ENCODE measurements around the gene VPS41. TPM values are rescaled to one million over a fixed set of nuclear protein-coding genes. Genes with fewer than 3 reads are reported as not detected.

Gene VPS41
- polyA plus RNA-seq, 1 of the 3 experiments (the other 2 are of a cell fraction): 20.4 TPM

- Histone ChIP-seq H3K9ac (no peak overlapping the region), H2AFZ (ENCODE audit: low read depth) (no peak overlapping the region), H3K27me3 (ENCODE audit: insufficient read depth) (no peaks in the 10 kb centered on the region; the same call in 1 of the 2 replicates), H4K20me1 (ENCODE audit: insufficient read depth) (no peaks in the 10 kb centered on the region), H3F3A (replicated peaks; ENCODE audit: insufficient read depth) (peaks cover 5% of the 10 kb centered on the region), H3K79me2 (ENCODE audit: insufficient read depth) (no peaks in the 10 kb centered on the region), H3K9me3 (no peaks in the 10 kb centered on the region), H3K4me1 (ENCODE audit: control insufficient read depth in 1 of 2, insufficient read depth in 2 of 2, low read depth in 1 of 2, low read length in 1 of 2) (peaks cover 0 to 13% of the 10 kb centered on the region in 2 experiments; a peak in 1 of 4 replicates), H3K36me3 (replicated peaks in 1 of 2; ENCODE audit: control insufficient read depth in 1 of 2, insufficient read depth in 2 of 2, low read length in 1 of 2) (no peaks in the 10 kb centered on the region), H3K4me2 (no peak overlapping the region), H3K9me2 (no peaks in the 10 kb centered on the region), H3K27ac (ENCODE audit: low read depth in 2 of 2, low read length in 1 of 2) (no peak overlapping the region), H3K4me3 (ENCODE audit: low read depth in 2 of 2, low read length in 1 of 2) (peak overlapping the region in 1 of 2 experiments; percentile 7; a peak in 1 of 4 replicates)
- ChIA-PET POLR2A (no interaction called here), CTCF (interaction anchor here (0.5 to 2.5 kb wide), 30 partner anchors 8 to 816 kb away, joined by 3 to 9 read pairs (median 4); partner anchors contain the start of gene VPS41)
- TF ChIP-seq PBX3 (IDR thresholded peaks at IDR 0.05) (no peak), RAD21 (IDR thresholded peaks at IDR 0.05; ENCODE audit: low read length) (peak; percentile 80), SMC3 (IDR thresholded peaks at IDR 0.05; ENCODE audit: low read depth, low read length) (peak; percentile 73), MXI1 (IDR thresholded peaks at IDR 0.05; ENCODE audit: low read depth, low read length) (no peak)
- TF ChIP-seq, protein P1, sequence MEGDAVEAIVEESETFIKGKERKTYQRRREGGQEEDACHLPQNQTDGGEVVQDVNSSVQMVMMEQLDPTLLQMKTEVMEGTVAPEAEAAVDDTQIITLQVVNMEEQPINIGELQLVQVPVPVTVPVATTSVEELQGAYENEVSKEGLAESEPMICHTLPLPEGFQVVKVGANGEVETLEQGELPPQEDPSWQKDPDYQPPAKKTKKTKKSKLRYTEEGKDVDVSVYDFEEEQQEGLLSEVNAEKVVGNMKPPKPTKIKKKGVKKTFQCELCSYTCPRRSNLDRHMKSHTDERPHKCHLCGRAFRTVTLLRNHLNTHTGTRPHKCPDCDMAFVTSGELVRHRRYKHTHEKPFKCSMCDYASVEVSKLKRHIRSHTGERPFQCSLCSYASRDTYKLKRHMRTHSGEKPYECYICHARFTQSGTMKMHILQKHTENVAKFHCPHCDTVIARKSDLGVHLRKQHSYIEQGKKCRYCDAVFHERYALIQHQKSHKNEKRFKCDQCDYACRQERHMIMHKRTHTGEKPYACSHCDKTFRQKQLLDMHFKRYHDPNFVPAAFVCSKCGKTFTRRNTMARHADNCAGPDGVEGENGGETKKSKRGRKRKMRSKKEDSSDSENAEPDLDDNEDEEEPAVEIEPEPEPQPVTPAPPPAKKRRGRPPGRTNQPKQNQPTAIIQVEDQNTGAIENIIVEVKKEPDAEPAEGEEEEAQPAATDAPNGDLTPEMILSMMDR (IDR thresholded peaks at IDR 0.05): peak; percentile 99
- TF ChIP-seq, protein P2, sequence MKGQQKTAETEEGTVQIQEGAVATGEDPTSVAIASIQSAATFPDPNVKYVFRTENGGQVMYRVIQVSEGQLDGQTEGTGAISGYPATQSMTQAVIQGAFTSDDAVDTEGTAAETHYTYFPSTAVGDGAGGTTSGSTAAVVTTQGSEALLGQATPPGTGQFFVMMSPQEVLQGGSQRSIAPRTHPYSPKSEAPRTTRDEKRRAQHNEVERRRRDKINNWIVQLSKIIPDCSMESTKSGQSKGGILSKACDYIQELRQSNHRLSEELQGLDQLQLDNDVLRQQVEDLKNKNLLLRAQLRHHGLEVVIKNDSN (IDR thresholded peaks at IDR 0.05; ENCODE audit: borderline replicate concordance, low read depth): no peak
- 20% methylated on average over 6 of the region's 6 CpGs for WGBS (ENCODE audit: low lambda C conversion rate)
- peak; percentile 53 for DNase-seq
These were observed 23.6 kb upstream of the VPS41 start for GRCh38 chr7:38932509-38933168.

DNA sequence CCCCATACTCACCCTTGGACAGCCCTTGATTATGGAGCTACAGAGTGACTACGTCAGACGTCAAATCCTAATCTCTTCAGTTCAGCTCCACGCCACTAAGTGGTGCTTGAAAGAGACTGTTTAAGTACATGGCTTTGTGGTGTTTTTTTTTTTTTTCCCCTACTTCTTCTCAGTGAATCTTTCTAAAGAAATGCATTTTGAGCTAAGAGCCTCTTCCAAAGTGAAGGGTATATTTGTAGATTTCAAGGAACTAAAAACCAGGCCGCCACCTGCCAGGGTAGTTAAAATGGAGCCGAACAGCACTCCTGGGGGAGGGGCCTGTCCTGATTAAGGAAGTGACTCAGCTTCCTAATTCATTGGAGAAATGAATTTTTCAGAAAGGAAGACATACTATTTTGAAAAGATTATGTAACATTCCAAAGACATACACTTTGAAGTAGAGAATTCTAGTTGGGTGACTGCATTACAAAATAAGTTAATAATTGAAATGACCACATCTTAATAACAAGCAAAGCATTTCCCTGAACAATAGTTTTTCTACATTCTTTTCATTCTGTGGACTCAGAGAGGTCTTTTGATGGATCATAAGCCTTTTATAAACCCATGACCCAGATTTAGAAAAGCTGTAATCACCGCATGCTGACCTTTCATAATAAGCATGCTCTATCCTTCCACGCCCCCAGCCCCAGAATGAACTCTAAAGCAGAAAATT, 20.6 kb upstream of the VPS41 start:
- ChIA-PET CTCF (interaction anchor here (0.6 to 0.8 kb wide), 3 partner anchors 11 to 18 kb away, joined by 3 read pairs; no protein-coding TSS in a partner anchor), POLR2A (no interaction called here)
- Histone ChIP-seq H2AFZ (ENCODE audit: low read depth) (peak overlapping the region; percentile 58; the same call in 1 of the 2 replicates), H3K4me1 (ENCODE audit: control insufficient read depth in 1 of 2, insufficient read depth in 2 of 2, low read depth in 1 of 2, low read length in 1 of 2) (peaks cover 0 to 13% of the 10 kb centered on the region in 2 experiments; a peak in 1 of 4 replicates), H3K4me3 (ENCODE audit: low read depth in 2 of 2, low read length in 1 of 2) (no peak overlapping the region), H3K27ac (ENCODE audit: low read depth in 2 of 2, low read length in 1 of 2) (no peak overlapping the region), H3K9ac (no peak overlapping the region), H3K27me3 (ENCODE audit: insufficient read depth) (no peaks in the 10 kb centered on the region; the same call in 1 of the 2 replicates), H3K79me2 (ENCODE audit: insufficient read depth) (no peaks in the 10 kb centered on the region), H3F3A (replicated peaks; ENCODE audit: insufficient read depth) (peaks cover 5% of the 10 kb centered on the region), H3K9me3 (no peaks in the 10 kb centered on the region), H4K20me1 (ENCODE audit: insufficient read depth) (no peaks in the 10 kb centered on the region), H3K4me2 (peak overlapping the region; percentile 28; the same call in 1 of the 2 replicates), H3K9me2 (no peaks in the 10 kb centered on the region), H3K36me3 (replicated peaks in 1 of 2; ENCODE audit: control insufficient read depth in 1 of 2, insufficient read depth in 2 of 2, low read length in 1 of 2) (no peaks in the 10 kb centered on the region)
- WGBS (ENCODE audit: low lambda C conversion rate): 83% methylated on average over 7 of the region's 7 CpGs
- TF ChIP-seq, protein P3, sequence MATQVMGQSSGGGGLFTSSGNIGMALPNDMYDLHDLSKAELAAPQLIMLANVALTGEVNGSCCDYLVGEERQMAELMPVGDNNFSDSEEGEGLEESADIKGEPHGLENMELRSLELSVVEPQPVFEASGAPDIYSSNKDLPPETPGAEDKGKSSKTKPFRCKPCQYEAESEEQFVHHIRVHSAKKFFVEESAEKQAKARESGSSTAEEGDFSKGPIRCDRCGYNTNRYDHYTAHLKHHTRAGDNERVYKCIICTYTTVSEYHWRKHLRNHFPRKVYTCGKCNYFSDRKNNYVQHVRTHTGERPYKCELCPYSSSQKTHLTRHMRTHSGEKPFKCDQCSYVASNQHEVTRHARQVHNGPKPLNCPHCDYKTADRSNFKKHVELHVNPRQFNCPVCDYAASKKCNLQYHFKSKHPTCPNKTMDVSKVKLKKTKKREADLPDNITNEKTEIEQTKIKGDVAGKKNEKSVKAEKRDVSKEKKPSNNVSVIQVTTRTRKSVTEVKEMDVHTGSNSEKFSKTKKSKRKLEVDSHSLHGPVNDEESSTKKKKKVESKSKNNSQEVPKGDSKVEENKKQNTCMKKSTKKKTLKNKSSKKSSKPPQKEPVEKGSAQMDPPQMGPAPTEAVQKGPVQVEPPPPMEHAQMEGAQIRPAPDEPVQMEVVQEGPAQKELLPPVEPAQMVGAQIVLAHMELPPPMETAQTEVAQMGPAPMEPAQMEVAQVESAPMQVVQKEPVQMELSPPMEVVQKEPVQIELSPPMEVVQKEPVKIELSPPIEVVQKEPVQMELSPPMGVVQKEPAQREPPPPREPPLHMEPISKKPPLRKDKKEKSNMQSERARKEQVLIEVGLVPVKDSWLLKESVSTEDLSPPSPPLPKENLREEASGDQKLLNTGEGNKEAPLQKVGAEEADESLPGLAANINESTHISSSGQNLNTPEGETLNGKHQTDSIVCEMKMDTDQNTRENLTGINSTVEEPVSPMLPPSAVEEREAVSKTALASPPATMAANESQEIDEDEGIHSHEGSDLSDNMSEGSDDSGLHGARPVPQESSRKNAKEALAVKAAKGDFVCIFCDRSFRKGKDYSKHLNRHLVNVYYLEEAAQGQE (IDR thresholded peaks at IDR 0.05; ENCODE audit: low read depth, low read length): no peak
- TF ChIP-seq PBX3 (IDR thresholded peaks at IDR 0.05) (no peak), EP300 (IDR thresholded peaks at IDR 0.05; ENCODE audit: borderline replicate concordance in 1 of 2, low read depth in 1 of 2, low read length in 1 of 2) (no peak), TEAD4 (IDR thresholded peaks at IDR 0.05; ENCODE audit: borderline replicate concordance, insufficient read depth) (no peak), MEF2A (IDR thresholded peaks at IDR 0.05; ENCODE audit: borderline replicate concordance, low read depth) (no peak), JUND (IDR thresholded peaks at IDR 0.05) (peak; percentile 18; the same call in 1 of the 2 replicates), EZH2phosphoT487 (IDR thresholded peaks at IDR 0.05; ENCODE audit: borderline replicate concordance, low read depth) (no peak)
- no peak for DNase-seq
